NCI-H128 (cell line): Measurements from ENCODE around the gene PSTPIP1.

Experiments
- DNase-seq: peaks from one replicate; lab custom pipeline; 2025; ENCODE audit not compliant: unreplicated experiment; lab: John Stamatoyannopoulos, UW

PSTPIP1 gene

DNA sequence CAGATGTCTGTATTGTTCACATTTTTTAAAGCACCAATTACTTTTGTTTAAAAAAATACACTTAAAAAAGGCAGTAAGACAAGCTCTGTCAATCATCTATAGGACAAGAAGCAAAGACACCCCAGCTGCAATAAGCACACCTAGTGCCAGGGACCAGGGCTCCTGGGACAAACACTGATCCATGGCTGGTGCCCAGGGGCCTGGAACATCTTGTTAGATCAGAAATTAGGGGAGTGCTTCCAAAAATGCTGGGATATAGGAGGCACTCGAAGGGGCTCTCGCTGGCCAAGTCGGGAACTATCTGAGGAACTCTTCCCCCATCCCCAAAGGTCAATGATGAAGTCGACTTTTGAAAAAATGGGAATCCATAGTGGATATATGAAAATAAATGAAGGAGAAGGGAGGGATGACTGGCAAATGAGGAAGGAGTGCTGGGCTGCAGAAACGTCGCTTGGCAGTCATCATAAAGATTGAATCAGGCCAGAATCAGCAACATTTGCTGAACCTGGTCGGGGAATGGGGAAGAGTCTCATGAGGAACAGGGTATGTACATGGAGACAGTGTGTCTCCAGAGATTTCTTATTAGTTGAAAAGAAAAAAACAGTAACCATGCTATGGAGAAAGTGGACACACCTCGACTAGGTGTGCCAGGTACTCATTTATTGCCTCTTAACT lies 47.5 kb downstream of the PSTPIP1 start:
- DNase-seq, result no peak

DNA sequence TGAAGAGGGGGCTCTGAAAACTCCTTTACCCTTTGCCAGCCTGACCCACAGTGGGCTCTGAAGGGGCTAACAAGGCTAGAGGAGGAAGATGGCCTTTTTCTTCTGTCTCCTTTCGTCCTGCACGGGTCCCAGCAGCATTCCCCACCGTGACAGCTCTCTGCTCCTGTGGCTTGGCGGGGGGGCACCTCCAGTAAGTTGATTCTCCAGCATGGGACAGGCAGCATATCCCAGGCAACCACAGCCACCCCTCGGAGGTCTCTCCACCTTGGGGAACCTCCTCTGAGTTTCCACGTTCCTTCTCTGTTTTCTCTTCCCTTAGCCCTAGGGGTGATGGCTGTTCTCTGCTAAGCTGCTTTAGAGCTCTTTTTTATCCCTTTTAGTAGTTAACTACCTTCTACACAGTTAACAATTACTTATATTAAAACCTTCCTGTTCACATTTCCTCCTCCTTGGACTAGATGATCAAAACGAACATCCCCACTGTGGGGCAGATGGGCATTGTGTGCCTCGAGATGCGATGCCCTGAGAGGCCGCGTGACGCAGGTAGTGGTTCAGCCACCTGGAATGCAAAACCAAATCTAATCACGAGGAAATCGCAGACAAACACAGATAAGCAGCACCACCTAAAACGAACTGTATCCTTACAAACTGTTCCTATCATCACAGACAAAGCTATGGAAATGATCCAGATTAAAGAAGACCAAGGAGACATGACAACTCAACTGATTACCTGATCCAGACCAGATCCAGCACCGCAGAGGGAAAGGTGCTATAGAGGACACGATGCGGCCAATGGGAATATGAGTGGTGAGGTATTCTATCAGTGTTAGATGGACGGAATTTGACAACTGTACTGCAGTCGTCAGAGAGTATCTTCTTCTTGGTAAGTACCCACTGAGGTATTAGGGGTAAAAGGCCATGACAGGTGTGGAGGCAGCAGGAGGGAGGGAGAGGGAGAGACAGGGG lies 48.3 kb downstream of the PSTPIP1 start:
- DNase-seq, result no peak

DNA sequence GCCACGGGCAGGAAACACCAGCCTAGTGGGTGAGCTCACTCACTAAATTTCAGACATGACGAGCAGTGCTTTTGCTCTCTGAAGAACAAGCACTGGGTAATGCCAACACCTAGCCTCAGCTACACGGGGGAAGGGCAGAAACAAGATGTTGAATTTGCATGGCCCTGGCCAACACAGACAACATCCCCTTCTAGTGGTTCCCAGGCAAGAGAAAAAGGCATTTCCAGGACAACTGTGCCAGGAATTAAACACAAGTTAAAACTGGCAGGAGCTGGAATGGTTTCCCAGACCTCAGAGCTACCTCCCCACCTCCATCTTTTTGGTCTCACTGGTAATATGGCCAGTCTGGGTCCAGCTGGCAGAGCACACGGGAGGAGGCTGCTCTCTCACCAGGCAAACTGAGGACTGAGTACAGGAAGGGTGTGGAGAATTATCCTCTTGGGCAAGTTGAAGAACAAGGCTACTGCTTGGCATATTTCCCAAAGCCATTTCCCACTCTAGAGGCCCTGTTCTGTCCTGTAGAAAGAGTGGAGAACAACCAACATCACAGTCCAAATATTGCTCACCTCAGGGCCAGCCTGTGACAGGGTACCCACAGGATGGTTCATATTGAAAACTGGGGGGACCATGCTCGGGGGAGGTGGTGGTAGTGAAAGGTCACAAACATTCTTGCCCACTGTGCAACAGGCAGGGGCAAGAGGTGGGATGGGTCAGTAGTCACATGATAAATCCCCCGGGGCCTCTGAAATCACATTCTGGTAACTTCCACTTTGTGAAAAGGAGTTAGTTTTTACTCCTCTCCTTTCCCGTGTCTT lies 49.5 kb downstream of the PSTPIP1 start:
- no peak for DNase-seq

DNA sequence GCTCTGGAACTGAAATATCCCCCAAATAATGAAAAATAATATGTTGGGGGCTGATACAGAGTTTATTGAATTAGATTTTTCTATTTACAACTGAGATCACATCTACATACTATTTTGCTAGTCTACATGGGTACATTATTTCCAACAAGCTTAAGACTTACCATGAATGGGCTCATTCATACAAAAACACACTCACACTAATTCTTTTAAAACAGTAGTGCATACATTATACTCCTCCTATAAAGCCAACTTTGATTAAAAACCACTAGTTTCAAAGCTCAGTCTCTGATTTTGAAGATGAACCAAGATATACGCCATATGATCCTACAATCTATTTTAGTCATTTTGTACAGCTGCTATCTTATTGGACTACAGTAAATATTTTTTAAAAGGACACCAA lies 51.1 kb downstream of the PSTPIP1 start:
- DNase-seq, result no peak

DNA sequence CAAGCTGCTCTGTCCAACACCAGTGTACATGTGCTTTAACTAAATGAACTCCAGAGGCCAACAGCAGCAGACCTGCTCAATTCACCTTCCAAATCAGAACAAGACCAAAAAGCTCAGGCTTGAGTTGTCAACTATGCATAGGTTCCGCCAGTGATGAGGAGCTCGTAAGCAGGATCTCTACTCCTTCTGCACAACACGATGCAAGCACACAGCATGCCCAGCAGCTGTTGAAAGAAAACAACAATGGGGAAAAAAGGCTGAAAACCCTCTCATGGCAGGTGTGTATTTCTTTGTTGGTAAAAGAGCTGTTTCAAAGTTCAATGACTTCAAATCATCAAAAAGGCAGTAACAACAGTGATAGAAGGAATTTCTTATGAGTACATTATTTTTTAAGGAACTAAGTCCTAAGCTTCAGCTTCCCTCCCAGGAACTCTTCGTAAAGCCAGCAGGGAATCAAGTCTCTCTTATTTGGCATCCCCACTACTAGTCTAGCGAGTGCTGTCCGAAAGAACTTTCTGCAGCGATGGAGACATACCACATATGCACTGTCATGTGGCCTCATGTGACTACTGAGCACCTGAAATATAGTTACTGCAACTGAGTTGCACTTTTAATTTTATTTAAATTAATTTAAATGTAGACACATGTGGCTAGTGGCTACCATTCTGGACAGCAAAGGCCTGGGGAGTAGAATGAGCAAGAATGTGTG lies 51.9 kb downstream of the PSTPIP1 start:
- DNase-seq, result no peak

DNA sequence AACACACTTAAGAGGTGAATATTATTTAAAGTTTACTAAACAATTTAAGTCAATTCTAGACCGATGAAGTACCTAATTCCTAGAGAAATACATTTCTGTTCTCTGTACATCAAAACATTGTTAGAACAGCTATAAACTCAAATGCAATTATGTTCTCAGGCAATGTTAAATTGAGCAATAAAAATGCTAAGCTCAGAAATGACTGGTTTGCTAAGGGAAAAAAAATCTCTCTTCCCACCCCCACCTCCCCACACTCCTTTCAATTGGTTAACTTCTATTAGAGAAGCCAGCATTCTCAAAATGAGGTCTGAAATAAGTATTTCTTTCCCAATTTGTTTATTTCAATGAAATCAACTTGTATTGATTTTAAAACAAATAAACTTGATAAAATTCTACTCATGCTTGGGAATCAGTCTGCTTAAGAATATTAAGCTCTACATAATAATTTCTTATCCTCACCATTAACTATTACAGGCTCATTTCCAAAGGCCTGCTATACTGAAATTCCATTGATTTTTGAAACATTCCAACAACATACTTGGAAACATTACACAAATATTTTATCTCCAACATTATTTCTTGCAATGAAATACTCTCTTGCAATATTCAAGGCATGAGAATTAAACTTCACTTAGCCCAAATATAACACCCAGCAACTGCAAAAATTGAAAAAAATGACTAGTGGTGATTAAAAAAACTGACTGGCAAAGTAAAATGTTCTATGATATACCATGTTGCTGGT lies 53.4 kb downstream of the PSTPIP1 start:
- DNase-seq, result no peak

DNA sequence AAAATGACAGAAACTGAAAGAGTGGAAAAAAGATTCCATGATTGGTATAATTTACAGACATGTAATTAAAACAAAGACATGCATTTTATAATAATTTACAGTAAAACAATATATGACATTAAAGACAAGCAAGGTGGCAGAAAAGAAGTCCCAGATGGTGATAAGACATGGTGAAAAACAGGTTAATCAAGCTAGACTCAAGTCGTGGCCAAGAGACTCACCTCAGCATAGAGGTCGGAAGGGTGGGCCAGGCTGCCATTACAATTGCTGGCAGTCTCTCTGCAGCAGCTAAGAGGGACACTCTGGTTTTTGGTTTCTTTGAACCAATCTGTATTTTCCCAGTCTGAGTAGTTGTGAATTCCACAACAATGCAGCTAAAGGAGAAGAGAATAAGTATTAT lies 57.6 kb downstream of the PSTPIP1 start:
- DNase-seq, result no peak

DNA sequence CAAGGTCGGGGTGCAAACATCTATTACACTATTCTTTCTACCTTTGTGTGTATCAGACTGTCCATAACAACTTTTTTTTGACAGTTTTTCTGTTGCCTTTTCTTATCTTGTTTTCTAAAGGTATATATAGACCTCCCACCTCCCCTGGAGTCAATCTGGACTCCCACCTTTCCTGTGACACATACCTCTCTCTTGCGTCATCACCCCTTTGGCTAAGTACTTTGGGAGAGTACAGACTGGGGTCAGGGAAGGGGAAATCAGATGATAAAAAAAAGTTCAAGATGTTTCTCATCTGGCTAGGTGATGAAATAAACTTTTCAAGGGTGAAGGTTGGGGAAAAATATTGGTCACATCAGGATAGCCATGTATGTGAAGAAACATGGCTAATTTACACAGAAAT lies 58.8 kb downstream of the PSTPIP1 start:
- DNase-seq, result no peak

DNA sequence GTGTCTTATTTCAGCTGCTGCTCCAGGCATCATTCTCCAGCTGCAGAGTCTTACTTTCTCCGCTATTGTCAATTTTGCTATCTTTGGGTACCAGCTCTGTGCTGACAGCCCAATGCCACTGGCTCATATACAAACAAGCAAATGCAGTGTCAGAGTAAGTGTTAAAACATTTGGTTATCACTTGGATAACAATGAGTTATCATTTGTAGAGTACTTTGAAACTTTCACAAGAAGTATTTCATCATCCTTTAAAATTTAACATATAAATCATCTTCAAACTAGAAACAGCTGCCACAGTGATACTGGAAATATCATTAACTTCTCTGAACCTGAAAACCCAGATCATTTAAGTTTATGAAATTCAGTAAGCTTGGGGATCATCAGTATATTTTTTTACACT lies 62.1 kb downstream of the PSTPIP1 start:
- no peak for DNase-seq

DNA sequence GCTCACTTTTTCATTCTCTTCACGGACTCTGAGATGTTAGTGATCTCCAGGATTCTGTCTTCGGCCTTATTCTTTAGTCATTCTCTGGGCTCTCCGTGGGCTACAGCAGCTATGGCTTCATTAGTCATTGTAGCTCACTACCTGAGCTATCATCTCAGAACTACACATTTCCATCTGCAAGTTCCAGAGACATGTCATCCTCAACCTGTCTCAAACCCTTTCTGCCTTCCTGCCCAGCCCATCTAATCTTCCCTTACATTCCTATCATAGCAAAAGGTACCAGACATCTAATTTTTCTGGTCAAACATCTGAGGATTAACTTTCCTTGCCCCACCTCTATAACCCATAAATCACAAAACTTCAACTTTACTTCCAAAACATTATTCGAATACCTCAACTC lies 62.8 kb downstream of the PSTPIP1 start:
- DNase-seq, result no peak

DNA sequence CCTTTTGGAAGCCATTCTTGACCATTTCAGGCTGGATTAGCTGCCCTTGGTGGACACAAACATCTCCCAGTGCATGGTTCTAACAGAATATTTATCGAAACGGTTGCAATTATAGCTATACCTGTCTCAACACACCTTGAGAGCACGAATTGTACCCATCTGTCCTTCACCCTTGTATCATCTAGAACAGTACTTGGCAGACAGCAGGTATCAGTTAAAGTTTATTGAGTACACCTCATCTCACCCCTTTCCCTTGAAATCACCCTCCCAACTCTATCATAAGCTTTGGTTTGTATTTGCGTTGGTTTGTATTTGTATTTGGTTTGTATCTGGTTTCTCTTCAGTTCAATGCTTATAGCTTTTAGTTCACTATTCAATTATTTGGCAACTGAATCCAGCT lies 63.5 kb downstream of the PSTPIP1 start:
- DNase-seq, result no peak

DNA sequence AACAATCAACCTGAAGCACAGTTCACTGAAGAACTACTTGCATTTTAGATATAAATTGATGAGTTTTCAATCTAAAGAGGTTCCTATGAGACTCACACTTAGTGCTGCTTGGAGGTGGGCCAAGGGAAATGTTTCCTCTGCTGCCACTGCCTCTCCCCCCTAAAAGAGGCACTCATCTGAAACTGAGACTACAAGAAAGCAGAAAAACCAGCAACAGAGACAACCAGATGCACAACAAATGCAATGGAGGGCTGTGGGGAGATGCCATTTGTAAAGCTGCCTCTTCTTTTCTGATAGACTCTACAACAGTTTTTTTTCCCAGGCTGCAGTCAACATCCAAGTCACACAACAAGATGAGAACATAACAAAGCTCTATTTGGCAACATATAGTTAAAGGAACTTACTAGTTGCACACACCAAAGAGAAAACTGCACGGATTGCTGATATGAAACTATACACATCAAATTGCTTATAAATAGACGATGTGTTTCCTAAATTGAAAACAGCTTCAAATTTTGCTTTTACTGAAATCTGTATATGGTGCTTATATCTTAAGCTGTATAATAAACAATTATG lies 64.9 kb downstream of the PSTPIP1 start:
- no peak for DNase-seq

DNA sequence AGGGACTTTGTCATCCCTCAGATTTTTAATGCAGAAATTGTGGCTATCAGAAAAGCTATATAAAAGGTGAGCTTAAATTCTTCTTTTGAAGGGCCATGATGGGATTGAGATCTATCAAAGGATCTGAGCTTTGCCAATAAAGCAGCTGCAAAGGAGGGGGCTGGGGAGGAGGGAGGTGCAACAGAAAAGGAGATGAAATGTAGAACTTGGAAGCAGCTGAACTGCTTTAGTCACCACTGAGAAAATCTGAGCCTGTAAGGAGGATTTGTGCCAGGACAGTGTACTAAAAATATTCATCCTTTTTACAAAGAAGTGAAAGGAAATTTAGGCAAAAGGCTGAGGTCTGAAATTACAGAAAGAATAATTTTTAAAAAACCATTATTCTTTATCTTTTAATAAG lies 65.6 kb downstream of the PSTPIP1 start:
- no peak for DNase-seq

DNA sequence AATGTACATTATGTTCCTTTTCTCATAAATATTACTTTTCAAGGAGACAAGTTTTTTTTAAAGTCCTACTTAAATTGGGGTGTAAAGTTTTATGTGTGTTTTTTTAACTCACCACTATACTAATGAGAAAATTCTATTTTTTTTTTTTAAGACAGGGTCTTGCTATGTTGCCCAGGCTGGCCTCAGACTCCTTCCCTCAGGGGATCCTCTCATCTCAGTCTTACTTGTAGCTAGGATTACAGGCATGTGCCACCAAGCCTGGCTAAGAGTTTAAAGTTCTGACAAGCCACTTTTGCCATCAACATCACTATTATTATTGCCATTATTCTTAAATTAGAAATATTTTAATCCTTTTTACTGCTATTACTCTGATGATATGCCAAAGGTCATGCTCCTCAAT lies 68.3 kb downstream of the PSTPIP1 start:
- no peak for DNase-seq

DNA sequence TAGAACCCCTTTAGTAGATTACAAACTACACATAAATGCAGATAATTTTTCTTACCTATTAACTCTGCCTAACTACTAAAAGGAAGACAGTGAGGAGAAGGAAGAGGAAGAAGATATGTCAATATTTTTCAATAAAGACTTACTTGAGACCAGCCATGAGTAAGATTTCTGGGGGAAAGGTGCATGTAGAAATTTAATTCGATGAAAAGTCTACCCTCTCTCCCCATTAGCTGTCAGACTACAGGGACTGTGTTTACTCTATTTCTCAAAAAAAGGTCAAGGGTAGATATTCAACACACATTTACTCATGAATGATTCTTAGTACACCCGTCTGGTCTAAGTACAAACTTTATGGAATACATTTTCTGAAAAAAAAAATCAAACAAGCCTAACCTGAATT lies 69.1 kb downstream of the PSTPIP1 start:
- DNase-seq, result no peak

DNA sequence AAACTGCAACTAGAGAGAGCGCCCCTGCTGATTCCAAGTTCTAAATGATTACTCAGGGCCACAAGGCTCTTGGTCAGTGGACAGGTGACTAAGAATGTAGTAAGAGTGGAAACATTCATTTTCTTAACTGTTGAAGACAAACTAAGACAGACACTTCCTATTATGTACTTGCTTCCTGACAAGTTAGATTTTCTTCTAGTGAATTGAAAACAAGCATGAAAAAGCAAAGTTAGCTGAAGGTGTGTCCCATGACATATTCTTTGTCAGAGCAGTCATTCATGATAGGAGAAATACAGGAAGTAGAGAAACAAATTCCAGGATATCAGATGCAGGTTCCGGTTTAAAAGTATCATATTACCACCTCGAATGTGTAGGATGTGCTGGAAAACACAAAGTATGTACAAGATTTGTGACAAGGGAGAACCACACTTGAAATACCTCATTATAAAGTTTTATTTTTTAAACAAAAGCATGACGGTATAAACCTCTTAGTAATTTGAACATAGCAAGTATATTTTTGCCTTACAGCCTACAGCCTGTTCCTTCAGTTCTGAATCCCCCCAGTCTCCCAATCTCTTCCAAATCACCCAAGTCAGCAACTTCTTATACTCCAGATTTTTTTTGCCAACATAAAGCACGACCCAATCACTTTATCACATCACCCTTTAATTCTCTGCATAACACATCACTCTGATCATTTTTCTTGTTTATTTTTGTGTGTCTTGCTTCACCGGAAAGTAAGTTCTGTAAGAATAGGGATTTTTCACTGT lies 69.8 kb downstream of the PSTPIP1 start:
- no peak for DNase-seq

DNA sequence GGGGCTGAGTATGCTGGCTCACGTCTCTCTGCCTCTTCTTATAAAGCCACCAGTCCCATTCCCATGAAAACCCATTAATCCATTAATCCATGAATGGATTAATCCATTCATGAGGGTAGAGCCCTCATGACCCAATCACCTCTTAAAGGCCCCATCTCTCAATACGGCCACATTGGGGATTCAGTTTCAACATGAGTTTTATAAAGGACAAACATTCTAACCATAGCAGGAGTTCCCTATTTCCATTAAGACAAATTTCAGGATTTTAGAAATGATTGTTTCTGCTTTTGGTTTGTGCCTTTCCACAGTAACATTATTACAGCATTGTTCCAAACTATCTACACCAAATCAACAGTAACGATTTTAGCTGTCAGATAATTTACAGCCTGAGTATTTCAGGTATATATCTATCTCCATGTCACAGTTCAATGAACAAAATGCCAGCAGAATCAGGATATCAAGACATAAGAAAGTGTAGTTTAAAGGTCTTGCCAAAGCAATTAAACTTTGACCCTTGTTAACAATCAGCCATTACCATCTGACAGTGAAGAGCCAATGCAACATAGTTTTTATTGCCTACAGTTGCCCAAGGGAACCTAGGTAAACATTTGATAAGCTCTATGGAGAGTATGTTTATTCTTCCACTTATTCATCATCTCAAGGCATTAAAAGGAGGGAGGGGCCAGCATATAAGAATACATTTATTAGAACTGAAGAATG lies 72.2 kb downstream of the PSTPIP1 start:
- no peak for DNase-seq

DNA sequence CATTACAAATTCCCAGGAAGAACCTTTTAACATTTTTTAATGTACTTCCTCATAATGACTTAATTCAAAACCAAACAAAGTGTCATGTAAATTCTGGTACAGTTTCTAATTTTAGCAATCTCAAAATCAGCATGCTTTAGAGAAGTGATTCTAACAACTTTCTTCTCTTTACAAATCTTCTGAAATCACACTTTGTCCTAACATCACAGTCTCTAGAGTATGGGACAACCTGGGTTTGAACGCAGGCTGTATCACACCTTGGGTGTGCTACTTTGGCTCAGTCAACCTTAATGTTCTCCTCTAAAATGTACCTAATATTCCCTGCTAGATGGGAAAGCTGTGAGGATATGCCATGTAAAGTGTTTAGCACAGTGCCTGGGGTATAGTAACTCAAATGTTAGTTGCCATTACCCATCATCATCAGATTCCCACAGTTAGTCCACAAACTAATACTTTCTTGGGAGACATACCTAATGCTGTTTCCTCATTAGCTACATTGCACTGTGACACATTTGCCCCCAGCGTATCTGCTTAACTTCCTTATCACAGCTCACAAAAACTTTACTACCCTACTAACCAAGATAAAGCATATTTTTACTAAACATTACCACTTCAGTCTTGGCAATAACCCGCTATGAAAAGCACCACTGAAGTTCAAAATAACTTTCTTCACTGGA lies 72.9 kb downstream of the PSTPIP1 start:
- no peak for DNase-seq
